Fibroblast of gingiva (primary cell): ENCODE data around the gene SIVA1.

Experiments used
- DNase-seq: peaks from one replicate; pipeline ENCODE4 v3.0.0-alpha.2; 2011; ENCODE audit warnings: low read depth

SIVA1 gene

GRCh38 chr14:104771374-104771773 is 18.4 kb downstream of the SIVA1 start:
- DNase-seq, result no peak

- DNase-seq, result no peak
Measured at GRCh38 chr14:104771918-104772706, 19.2 kb downstream of the SIVA1 start.

GRCh38 chr14:104772707-104773504 is 20.0 kb downstream of the SIVA1 start:
- no peak for DNase-seq

- DNase-seq, result no peak
Measured at GRCh38 chr14:104773505-104774452, 20.8 kb downstream of the SIVA1 start.

GRCh38 chr14:104774453-104775072 is 21.6 kb downstream of the SIVA1 start:
- DNase-seq, result no peak

- no peak for DNase-seq
Measured at GRCh38 chr14:104775073-104775489, 22.1 kb downstream of the SIVA1 start.

- DNase-seq, result no peak
Measured at GRCh38 chr14:104776481-104776880, 23.5 kb downstream of the SIVA1 start.

- DNase-seq, result no peak
Measured at GRCh38 chr14:104776961-104777807, 24.2 kb downstream of the SIVA1 start.

GRCh38 chr14:104777808-104778249 is 24.9 kb downstream of the SIVA1 start:
- no peak for DNase-seq

GRCh38 chr14:104778694-104779331 is 25.9 kb downstream of the SIVA1 start:
- DNase-seq, result no peak

- DNase-seq, result no peak
Measured at GRCh38 chr14:104779776-104780512, 27.0 kb downstream of the SIVA1 start.

- no peak for DNase-seq
Measured at GRCh38 chr14:104780513-104781030, 27.6 kb downstream of the SIVA1 start.

- no peak for DNase-seq
Measured at GRCh38 chr14:104781271-104782077, 28.5 kb downstream of the SIVA1 start.

GRCh38 chr14:104782086-104782807 is 29.3 kb downstream of the SIVA1 start:
- DNase-seq, result no peak

- no peak for DNase-seq
Measured at GRCh38 chr14:104782808-104783139, 29.8 kb downstream of the SIVA1 start.

- no peak for DNase-seq
Measured at GRCh38 chr14:104783484-104784217, 30.7 kb downstream of the SIVA1 start.

GRCh38 chr14:104784218-104784568 is 31.2 kb downstream of the SIVA1 start:
- no peak for DNase-seq
